Lower leg skin (tissue), 3 donors: ENCODE data around the gene CCSER2.

Experiments
- CTCF ChIP-seq, 3 donors: fragments of 450-650 bp; IDR thresholded peaks; one replicate each; pipeline ENCODE4 v1.5.1; 2016; ENCODE audit warnings: antibody characterized with exemption in 3 of 3, mild to moderate bottlenecking in 3 of 3, moderate library complexity in 2 of 3
- POLR2A ChIP-seq, 2 donors: fragments of 450-650 bp; IDR thresholded peaks; one replicate each; pipeline ENCODE4 v1.6.1; 2016 to 2017; ENCODE audit warnings: antibody characterized with exemption in 2 of 2, mild to moderate bottlenecking in 1 of 2, moderate library complexity in 1 of 2

GRCh38 chr10:84517554-84517953 lies 189.2 kb downstream of the CCSER2 start:
- TF ChIP-seq CTCF (IDR thresholded peaks at IDR 0.05) (no peak), POLR2A (IDR thresholded peaks at IDR 0.05) (no peak)
